ENCODE measurements around the gene FAM53B.

The FAM53B gene

GRCh38 chr10:124741922-124742412 lies 2.2 kb downstream of the FAM53B start:
- DNase-seq: no peak

- DNase-seq: peak; percentile 68
These were observed 2.8 kb downstream of the FAM53B start for GRCh38 chr10:124741281-124741921.

- DNase-seq: no peak
These were observed 3.6 kb downstream of the FAM53B start for GRCh38 chr10:124740369-124741280.

- DNase-seq: no peak
These were observed 4.2 kb downstream of the FAM53B start for GRCh38 chr10:124739986-124740368.

GRCh38 chr10:124739119-124739921 lies 4.9 kb downstream of the FAM53B start:
- DNase-seq: no peak

- no peak for DNase-seq
These were observed 5.7 kb downstream of the FAM53B start for GRCh38 chr10:124738441-124738840.

GRCh38 chr10:124737708-124738107 lies 6.5 kb downstream of the FAM53B start:
- no peak for DNase-seq

- DNase-seq: no peak
These were observed 7.0 kb downstream of the FAM53B start for GRCh38 chr10:124737221-124737620.

GRCh38 chr10:124736491-124737136 lies 7.6 kb downstream of the FAM53B start:
- no peak for DNase-seq

- DNase-seq: no peak
These were observed 8.5 kb downstream of the FAM53B start for GRCh38 chr10:124735491-124736286.

- DNase-seq: peak; percentile 68
These were observed 9.6 kb downstream of the FAM53B start for GRCh38 chr10:124734311-124735166.

- no peak for DNase-seq
These were observed 10.5 kb downstream of the FAM53B start for GRCh38 chr10:124733571-124734245.

GRCh38 chr10:124732931-124733570 lies 11.1 kb downstream of the FAM53B start:
- DNase-seq: peak; percentile 85

- no peak for DNase-seq
These were observed 12.6 kb downstream of the FAM53B start for GRCh38 chr10:124731551-124731950.

- DNase-seq: no peak
These were observed 13.4 kb downstream of the FAM53B start for GRCh38 chr10:124730790-124731189.

GRCh38 chr10:124728830-124729661 lies 15.1 kb downstream of the FAM53B start:
- DNase-seq: no peak

GRCh38 chr10:124728071-124728829 lies 15.9 kb downstream of the FAM53B start:
- no peak for DNase-seq
